COLO668 (cell line): ENCODE measurements around the gene UBXN10.
A peak's percentile ranks its signal among the peaks of the same experiment; 100 is the strongest.

Experiments
- DNase-seq: peaks from one replicate; lab custom pipeline; 2025; ENCODE audit not compliant: unreplicated experiment; lab: John Stamatoyannopoulos, UW

UBXN10 gene

DNA sequence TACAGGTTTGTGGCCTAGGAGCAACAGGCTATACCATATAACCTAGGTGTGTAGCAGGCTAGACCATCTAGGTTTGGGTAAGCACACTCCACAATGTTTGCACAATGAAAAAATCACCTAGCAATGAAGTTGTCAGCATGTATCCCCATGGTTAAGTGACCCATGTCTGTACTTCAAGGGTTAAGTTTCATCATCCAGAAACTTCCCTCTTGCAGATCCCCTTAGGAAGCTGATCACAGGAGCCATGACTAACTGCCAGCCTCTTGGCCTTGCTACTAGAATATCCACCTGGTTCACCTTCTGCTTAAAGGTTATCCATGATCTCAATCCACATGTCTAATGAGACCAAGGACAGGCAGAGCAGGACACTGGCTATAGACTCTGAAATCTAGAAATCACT lies 3.5 kb upstream of the UBXN10 start:
- no peak for DNase-seq

DNA sequence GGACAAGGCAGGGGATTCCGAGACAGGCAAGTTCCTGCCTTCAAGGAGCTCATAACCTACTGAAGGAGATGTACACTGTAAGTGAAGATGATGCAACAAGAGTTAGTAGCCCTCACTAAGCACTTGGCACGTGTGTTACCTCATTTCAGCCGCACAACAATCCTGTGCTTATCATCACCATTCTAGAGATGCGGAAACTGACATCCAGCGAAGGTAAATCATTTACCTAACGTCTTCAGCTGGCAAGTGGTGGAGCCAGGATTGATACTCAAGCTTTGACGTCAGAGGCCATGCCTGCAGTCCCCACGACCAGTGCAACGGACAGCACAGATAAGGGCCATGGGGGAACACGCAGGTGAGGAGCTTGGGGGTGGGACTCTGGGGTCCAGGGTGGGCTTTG lies 2.9 kb upstream of the UBXN10 start:
- DNase-seq, result no peak

DNA sequence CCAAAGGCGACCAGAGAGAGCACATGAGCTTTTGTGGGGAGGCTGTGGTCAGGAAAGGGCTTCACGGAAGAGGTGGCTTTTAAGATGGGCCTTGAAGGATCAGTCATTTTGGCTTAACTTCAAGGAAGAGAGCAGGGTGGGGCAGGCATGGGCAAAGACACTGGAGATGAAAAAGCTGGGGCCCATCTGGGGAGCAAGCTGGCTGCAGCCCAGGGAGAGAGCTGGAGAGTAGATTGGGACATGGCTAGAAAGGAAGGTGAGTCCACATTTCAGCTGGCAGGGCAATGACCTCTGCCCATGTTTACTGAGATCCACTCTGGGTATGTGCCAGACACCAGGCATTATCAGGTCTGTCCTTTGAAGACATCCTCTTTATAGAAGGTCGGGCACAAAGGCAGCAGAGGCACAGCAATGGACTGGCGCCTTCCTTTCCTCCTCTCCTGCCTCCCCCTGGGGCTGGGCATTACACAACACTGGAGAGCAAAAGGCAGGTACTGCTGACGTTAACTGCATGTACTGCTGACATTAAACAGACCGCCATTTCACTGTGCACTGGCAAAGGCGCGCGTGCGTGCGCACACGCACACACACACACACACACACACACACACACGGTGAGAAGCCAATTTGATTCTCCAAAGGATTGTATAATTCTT lies 2.2 kb upstream of the UBXN10 start:
- no peak for DNase-seq

DNA sequence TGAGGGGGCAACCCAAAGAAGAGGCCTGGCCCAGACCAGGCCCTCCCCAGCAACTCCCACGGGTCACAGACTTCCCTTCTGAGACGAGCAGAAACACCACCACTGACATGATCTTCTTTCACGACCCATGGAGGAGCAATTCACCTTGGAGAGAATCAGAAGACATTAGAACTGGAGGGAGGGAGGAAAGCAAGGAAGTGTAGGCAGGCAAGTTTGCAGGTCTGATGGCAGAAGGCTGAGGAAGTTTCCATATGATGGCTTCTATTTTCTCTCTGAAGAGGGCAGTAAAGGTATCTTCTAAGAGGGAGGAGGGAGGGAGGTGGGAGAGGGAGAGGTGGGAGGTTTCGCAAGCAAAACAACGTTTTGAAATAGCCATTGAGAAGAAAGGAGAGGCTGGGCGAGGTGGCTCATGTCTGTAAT lies 1.4 kb upstream of the UBXN10 start:
- DNase-seq, result no peak

DNA sequence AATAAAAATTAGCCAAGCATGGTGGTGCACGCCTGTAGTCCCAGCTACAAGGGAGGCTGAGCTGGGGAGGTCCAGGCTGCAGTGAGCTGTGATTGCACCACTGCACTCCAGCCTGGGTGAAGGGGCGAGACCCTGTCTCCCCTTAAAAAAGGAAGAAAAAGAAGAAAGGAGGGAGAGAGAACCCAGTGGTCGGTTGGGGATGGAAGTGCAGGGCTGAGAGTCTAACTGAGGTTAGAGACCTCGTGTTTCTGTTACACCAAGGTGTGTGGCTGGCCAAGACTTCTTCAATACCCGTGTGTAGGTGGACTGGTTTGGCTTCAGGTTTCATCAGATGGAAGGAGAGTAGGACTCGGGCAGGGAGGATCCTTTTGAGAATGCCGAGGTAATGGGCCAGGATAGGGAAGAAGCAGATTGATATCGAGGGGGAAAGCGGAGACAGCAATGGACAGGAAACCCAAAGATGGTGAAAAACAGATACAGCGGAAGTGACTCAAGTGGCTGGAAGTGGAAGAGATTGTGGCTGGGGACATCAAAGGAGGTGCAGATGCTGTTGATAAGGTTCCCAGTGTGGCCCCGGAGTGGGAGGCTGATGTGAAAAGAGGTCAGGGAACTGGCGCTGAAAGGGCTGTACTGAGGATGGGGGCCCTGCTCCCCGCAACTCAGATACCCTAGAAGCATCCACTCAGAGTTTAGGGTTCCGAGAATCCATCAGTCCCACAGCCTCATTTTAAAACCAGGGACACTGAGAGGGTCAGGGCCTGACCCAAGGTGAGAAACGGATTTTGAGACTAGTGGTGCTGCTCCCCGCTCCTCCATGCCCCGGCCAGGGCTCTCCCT lies 681 bp upstream of the UBXN10 start:
- DNase-seq, result no peak

DNA sequence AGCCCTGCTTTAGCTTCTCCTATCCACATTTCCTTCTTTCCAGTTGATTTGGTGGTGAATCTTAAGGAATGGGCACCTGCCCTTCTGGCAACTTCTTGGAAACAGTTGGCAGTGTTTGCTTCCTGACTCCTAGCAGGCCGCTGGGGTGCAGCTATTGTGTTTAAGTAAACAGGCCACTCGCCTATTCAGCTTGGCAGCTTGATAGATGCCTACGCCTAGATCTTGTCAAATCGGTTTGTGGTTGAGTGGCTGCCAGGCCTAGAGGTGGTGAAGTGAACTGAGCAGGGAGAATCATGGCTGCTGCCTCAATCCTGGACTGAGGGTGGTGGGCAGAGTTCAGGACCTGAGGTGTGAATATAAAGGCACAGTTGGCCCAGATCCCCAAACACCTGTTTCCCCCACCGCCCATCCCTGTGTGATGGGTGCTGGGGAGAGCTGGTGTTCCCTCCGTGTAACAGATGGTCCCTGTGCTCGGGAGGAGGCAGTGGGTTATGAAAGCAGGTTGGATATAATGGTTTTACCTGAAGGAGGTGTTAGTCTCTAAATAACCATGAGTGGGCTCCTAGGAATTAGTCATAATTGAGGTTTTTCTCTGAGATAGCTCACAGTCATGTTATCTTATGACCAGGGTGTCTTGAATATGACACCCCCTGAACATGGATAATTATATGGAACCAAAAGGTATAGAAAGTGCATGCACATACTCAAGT lies 1.4 kb downstream of the UBXN10 start:
- no peak for DNase-seq

DNA sequence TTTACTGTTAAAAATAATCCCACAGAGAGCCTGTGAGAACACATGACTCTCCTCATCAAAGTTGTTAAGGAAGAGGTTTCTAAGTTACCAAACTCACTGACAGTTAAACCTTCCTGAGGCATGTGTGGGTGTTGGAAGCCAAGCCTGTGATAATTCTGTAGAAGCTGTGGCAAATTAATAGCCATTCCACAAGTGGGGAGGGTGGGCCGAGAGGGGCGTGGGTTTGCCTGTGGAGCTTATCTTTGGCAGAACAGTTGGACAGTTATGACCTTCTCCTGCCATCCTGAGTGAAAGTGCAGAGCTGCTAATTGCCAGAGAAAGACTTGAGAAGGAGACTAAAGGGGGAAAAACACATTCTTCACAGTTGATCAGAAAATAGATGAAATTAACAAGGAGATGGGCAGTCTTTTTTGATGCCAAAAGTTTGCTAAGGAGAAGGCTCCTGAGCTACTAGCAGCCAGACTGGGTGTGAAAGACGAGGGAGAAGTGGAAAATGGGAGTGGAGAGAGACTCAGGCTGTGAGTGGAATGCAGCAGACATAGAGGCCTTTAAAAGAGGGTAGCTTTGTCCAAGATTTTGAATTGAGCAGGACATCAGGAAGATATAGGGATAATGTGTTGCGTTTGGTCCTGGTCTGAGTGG lies 2.0 kb downstream of the UBXN10 start:
- DNase-seq, result no peak

DNA sequence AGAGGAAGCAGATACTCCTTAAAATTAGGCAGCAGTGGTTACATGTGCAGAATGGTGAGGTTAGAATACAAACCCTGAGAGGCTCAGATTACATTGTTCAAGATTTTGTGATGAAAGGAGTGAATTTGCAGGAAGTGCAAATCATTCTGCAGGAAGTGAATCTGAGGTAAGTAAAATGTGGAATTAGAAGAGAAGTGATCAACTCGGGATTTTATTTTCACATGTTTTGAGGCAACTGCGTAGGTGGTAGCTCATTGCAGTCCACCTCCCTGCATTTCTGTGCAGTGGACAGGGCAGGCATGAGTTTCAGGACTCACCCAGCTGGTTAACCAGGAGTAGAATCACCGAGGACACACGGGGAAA lies 2.5 kb downstream of the UBXN10 start:
- no peak for DNase-seq

DNA sequence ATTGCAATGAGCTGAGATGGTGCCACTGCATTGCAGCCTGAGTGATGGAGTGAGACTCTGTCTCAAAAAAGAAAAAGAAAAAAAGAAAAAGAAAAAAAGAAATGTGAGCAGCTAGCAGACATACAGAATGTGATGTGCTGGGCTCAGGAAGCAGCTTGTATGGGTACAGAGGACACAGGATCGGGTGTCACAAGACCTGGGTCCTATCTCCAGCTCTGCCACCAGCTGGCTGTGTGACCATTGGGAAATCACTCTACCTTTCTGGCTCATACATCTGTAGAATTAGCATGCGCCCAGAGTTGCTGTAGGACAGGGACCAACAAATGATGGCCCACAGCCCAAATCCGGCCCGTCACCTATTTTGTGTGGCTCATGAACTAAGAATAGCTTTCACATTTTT lies 3.8 kb downstream of the UBXN10 start:
- DNase-seq, result no peak

DNA sequence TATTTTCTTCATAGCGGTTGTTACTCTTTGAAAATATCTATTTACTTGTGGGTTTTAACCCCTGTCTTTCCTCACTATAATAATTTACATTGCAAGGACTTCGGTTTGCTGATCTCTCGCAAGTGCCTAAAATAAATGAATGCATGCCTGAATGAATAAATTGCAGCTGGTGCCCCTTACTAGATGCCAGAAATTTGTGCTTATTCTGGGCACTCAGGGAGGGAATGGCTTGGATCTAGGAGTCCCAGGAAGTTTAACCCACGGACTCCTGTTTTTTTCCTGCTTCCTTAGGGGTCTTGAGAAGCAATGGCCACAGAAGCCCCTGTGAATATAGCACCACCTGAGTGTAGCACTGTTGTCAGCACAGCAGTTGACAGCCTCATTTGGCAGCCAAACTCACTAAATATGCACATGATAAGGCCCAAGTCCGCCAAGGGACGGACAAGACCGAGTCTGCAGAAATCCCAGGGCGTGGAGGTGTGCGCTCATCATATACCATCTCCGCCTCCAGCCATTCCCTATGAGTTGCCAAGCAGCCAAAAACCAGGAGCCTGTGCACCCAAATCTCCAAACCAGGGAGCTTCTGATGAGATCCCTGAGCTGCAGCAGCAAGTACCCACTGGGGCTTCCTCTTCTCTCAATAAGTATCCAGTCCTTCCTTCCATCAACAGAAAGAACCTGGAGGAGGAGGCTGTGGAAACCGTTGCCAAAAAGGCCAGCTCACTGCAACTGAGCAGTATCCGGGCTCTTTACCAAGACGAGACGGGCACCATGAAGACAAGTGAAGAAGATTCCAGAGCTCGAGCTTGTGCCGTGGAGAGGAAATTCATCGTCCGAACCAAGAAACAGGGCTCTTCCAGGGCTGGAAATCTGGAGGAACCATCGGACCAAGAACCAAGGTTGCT lies 4.6 kb downstream of the UBXN10 start:
- no peak for DNase-seq

DNA sequence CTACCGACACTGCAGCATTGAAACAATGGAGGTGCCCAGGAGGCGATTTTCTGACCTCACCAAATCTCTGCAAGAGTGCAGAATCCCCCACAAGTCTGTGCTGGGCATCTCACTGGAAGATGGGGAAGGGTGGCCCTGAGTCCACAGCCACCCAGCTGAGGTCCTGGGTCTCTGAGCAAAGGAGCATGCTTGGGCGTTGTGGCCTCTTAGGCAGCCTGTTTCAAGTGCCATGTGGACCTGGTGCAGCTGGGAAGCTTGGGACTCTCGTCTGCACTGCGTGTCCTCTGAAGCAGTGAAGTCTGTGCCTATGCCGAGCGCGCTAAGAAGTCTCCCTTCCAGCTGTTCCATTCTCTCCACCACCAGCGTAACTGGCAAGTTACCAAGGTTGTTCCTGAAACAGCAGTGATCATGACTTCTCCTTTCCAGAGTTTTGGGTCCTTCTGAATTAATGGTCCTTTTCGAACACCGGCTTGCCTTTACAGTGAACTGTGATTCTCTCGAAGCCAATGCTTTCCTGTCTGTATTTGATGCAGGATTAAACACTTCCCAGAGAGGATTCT lies 5.5 kb downstream of the UBXN10 start:
- no peak for DNase-seq

DNA sequence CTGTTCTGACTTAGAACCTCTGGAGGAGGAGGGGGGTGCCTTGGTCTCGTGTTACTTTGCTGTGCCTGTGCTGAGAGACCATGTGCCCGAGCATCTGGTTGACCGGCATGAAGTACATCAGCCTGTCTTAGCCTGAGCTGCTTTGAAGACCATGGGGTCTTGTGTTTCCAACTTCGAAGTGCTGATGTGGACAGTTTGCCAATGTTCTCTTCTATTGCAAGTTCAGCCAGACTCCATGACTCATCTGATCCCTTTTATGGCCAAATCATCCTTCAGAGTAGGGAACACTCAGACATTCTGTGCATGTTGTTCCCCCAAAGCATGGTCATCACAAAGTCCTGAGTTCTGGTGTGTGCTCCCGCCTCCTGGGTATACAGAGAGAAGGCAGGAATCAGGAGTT lies 6.5 kb downstream of the UBXN10 start:
- no peak for DNase-seq

DNA sequence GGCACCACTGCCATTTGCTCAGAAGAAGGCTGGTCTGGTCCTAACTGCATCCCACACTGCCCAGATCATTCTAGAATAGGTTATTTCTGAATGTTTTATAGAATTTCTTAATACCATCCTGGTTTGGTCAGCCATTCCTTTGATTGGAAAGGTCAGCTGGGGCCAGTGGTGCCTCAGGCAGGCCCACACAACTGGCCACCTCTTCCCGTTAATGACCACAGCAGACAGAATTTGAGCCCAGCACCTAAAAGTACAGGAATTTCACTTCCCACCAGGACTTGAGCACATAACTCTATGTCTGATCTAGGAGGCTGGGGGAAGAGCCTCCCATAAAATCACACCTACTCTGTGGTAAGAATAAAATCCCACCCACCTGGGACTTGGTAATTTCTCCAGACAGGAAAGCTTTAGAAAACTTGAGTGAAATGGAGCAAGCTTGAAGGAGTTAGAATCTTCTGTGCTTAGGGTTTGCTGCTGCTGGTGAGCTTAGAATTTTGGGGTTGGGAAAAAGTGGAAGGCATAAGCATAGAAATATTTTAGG lies 7.0 kb downstream of the UBXN10 start:
- DNase-seq, result no peak

DNA sequence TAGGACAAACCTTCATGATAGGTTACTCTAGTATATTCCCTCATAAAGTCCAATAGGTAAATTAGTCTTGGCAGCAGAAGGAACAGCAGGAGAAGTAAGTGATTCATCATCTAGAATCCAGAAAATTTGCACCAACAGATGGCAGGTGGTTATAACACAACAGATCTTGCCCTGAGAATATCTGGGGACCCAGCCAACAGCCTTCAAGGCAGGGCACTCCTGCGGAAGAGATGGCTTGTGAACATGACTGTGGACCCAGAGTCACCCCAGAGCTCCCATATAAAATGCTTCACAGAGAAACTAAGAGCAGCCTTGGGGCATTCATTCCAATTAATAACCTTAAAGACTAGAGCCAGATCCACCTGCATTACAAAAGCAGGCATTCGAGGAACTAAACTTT lies 8.3 kb downstream of the UBXN10 start:
- DNase-seq, result no peak

DNA sequence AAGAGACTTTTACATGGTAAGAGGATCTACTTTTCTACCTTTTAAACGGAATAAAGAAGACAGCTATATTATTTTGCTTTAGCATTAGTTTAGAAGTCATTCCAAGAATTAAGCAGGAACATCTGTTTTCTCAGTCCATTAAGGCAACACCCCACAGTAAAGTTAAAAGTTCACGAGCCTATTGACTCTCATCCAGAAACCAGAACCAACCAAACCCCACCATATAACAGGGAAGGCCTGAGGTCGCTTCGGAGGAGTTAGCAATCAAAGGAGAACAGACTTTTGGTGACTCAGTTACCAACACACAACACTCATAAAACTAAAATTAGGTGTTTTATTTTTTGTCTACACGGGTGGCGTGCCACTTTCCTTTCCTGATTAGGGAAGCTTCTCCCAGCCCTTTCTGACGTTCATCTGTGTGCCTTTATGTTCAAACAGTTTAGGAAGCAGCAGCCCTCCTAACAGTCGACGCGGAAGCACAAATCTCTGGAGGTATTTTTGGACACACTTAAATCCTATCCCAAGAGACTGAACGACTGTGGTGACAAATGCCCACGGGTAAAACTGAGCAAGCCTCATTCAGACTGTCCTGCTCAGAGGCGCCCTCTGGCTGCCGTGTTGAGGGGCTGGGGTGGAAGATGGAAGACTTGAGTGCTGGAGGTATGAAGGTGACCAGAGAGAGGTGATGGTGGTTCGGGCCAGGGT lies 9.0 kb downstream of the UBXN10 start:
- peak; percentile 58 for DNase-seq

DNA sequence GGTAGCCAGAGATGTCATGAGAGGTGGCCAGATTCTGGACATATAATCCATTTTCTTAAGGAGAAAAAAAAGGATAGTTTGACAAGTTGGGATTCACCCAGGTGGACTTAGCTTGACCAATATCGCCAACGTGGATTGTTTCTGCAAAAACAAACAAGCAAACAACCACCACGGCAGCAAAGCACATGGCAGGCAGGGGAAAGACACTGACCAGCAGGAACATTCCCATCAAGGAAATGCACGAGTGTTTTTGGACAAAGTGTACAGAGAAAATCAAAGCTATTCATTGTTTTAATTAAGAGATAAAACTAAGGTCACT lies 9.5 kb downstream of the UBXN10 start:
- no peak for DNase-seq

DNA sequence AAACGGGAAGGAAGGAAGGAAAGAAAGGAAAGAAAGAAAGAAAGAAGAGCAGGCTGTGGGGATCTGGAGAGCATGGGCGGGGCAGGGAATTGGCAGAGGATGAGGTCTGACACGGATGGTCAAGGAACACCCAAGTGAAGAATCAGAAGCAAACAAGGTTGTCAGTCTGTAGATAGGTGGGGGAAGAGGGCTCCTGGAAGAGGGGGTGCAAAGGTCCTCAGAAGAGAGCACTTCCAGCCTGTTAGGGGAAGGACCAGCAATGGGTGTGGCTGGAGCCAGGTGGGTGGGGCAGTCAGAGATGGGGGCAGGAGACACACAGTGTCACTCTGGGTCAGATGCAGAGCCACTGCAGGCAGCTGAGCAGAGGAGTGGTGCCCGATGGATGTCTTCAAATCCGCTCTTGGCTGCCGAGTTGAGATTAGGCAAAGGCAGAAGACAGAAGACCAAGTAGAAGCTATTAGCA lies 11.5 kb downstream of the UBXN10 start:
- no peak for DNase-seq

DNA sequence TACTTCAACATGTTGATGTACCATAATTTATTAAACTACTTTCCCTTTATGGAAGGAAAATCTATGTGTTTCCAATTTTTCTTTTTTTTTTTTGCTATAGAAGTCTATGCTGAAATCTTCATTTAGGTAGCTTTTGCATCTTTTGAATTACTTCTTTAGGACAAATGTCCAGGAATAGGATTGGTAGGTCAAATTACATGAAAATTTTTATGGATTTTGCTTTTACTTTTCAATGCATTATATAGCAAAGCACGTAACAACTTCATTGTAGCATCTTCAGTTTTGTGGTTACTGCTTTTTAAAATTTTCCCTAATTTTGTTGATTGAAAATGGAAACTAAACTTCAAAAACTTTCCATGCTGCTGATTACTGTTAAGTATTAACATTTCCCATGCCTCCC lies 12.4 kb downstream of the UBXN10 start:
- DNase-seq, result no peak

DNA sequence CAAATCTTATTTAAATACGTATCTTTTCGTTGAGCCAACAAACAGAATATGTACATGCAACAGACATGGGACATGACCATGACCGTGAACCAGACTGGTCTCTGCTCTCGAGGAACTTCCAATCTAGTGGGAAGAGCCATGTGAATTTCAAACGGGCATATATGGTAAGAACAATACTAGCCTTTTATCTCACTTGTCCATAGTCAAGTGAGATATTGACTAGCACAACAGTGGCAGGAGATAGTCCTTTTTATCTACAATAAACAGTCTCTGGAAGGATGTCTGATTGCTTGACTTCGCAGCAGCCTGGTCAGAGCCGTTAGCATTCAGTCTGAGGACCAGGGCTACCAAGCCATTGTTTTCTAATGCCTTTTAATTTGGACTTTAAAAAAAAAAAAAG lies 13.0 kb downstream of the UBXN10 start:
- DNase-seq, result no peak

DNA sequence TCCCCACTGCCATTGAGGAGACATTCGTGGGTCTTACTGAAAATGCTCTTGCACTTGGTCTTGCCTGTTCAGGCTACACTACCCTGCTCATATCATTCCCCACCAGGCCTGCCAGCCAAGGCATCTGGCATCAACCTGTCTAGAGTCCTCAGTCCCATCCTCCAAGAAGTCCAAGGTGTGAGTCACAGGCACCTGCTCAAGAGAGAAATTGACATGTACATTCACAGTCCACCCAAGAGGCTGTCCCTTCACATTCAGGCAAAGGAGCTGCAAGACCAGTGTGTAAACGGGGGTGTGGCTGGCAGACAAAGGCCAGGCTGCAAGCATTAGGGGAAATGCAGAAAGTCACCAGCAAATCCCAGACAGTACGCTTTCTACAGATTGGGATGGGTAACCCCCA lies 13.5 kb downstream of the UBXN10 start:
- DNase-seq, result no peak
